Islet of Langerhans (tissue), 1 donor: ENCODE results near the gene TMEM242.
"Not testable (repeated sequence)": the region's sequence is repeated elsewhere in the genome, so short reads cannot be mapped to it uniquely, and the experiment has no call there.

Experiments
- FAIRE-seq: peaks from one replicate; lab custom pipeline; 2011; peaks lifted over from hg19 to GRCh38; lab: Jason Lieb, UNC

Gene TMEM242

GRCh38 chr6:157323255-157323965, at the start of gene TMEM242:
Gene TMEM242, minus strand, starts transcription at chr6:157323519. Its CDS starts 20 bp downstream, at chr6:157323499.
- no peak for FAIRE-seq

- no peak for FAIRE-seq
Observed at GRCh38 chr6:157372501-157373280, 49.4 kb upstream of the TMEM242 start.

GRCh38 chr6:157370755-157371154, 47.4 kb upstream of the TMEM242 start:
- FAIRE-seq, result no peak

- no peak for FAIRE-seq
Observed at GRCh38 chr6:157368359-157369049, 45.2 kb upstream of the TMEM242 start.

GRCh38 chr6:157366648-157367047, 43.3 kb upstream of the TMEM242 start:
- FAIRE-seq, result no peak

GRCh38 chr6:157364705-157365104, 41.4 kb upstream of the TMEM242 start:
- peak; percentile 9 for FAIRE-seq

- FAIRE-seq, result no peak
Observed at GRCh38 chr6:157361886-157362285, 38.6 kb upstream of the TMEM242 start.

- FAIRE-seq, result no peak
Observed at GRCh38 chr6:157358287-157358686, 35.0 kb upstream of the TMEM242 start.

- FAIRE-seq, result no peak
Observed at GRCh38 chr6:157346373-157346772, 23.1 kb upstream of the TMEM242 start.

GRCh38 chr6:157343732-157344131, 20.4 kb upstream of the TMEM242 start:
- FAIRE-seq, result no peak

- FAIRE-seq, result no peak
Observed at GRCh38 chr6:157339432-157339831, 16.1 kb upstream of the TMEM242 start.

- no peak for FAIRE-seq
Observed at GRCh38 chr6:157337751-157338150, 14.4 kb upstream of the TMEM242 start.

- not testable (repeated sequence) for FAIRE-seq
Observed at GRCh38 chr6:157337276-157337675, 14.0 kb upstream of the TMEM242 start.

GRCh38 chr6:157335829-157336228, 12.5 kb upstream of the TMEM242 start:
- no peak for FAIRE-seq

GRCh38 chr6:157333956-157334355, 10.6 kb upstream of the TMEM242 start:
- FAIRE-seq, result no peak

- no peak for FAIRE-seq
Observed at GRCh38 chr6:157333537-157333936, 10.2 kb upstream of the TMEM242 start.

GRCh38 chr6:157332813-157333212, 9.5 kb upstream of the TMEM242 start:
- FAIRE-seq, result no peak

- FAIRE-seq, result no peak
Observed at GRCh38 chr6:157330831-157331230, 7.5 kb upstream of the TMEM242 start.

- FAIRE-seq, result no peak
Observed at GRCh38 chr6:157329829-157330228, 6.5 kb upstream of the TMEM242 start.

- no peak for FAIRE-seq
Observed at GRCh38 chr6:157328108-157328692, 4.9 kb upstream of the TMEM242 start.

- no peak for FAIRE-seq
Observed at GRCh38 chr6:157326979-157327378, 3.7 kb upstream of the TMEM242 start.

GRCh38 chr6:157325069-157325805, 1.9 kb upstream of the TMEM242 start:
- FAIRE-seq, result no peak
